Aorta (tissue), 5 donors: ENCODE results near the gene MAP3K5. TPM values are rescaled to one million over a fixed set of nuclear protein-coding genes. Genes with fewer than 3 reads are reported as not detected.

ENCODE experiments used
- ATAC-seq: fragments of 200-7000 bp; cut with Tn5 transposase; one replicate; pipeline ENCODE4 v1.9.1; 2022; ENCODE audit warnings: moderate library complexity; ENCODE audit not compliant: low FRiP score
- DNase-seq, 2 donors: peaks; one replicate each; pipeline ENCODE4 v3.0.0-alpha.2; 2020
- H3K27ac ChIP-seq, 2 donors: one replicate each; pipeline ENCODE4 v1.5.1; 2013; ENCODE audit warnings: low read length in 2 of 2, mild to moderate bottlenecking in 2 of 2, moderate library complexity in 2 of 2, control low read depth in 1 of 2, inconsistent platforms in 1 of 2, low read depth in 1 of 2
- H3K27me3 ChIP-seq, 2 donors: one replicate each; pipeline ENCODE4 v1.6.1; 2013; ENCODE audit warnings: control low read depth in 1 of 2, low read length in 1 of 2, mild to moderate bottlenecking in 1 of 2, moderate library complexity in 1 of 2; ENCODE audit not compliant: insufficient read depth in 2 of 2, control insufficient read depth in 1 of 2
- H3K36me3 ChIP-seq, 2 donors: one replicate each; pipeline ENCODE4 v1.6.1; 2013; ENCODE audit warnings: control low read depth in 1 of 2, low read length in 1 of 2, mild to moderate bottlenecking in 1 of 2; ENCODE audit not compliant: insufficient read depth in 2 of 2, control insufficient read depth in 1 of 2
- H3K4me1 ChIP-seq, 2 donors: one replicate each; pipeline ENCODE4 v1.6.1; 2013; ENCODE audit warnings: low read length in 2 of 2, control low read depth in 1 of 2, mild to moderate bottlenecking in 1 of 2, moderate library complexity in 1 of 2; ENCODE audit not compliant: insufficient read depth in 2 of 2, control insufficient read depth in 1 of 2
- H3K4me3 ChIP-seq, 2 donors: one replicate each; pipeline ENCODE4 v1.5.1; 2013; ENCODE audit warnings: low read length in 2 of 2, control low read depth in 1 of 2, mild to moderate bottlenecking in 1 of 2
- H3K9me3 ChIP-seq: one replicate; pipeline ENCODE4 v1.6.1; 2013; ENCODE audit warnings: mild to moderate bottlenecking, low read length; ENCODE audit not compliant: control insufficient read depth
- WGBS, 2 donors: extraction: QIAGEN DNeasy Blood & Tissue Kit; methylation state at CpG; one replicate each; pipeline ENCODE4 v1.1.7; 2013; 5-methylcytosine and 5-hydroxymethylcytosine counted together
- intact Hi-C, 2 donors: fragments of 100-400 bp; cut with DNase I; formaldehyde crosslinking; loops; one replicate each; pipeline versions ENCODE4 v1.14.2 to v1.15.0; 2022
- polyA plus RNA-seq, 2 donors: library from polyadenylated mRNA; stranded (reverse); fragments of 200-250 nt; gene quantifications; one replicate each; pipeline ENCODE4 v1.2.3, GENCODE V29; 2013
- total RNA-seq, 2 donors: library from RNA; stranded (reverse); fragmentation: NEBNext Ultra II Directional; extraction: Animal tissue kit (Norgen Biotek cat#: 25700); gene quantifications; one replicate each; pipeline ENCODE4 v1.2.1, GENCODE V29; 2021
- donor health status: healthy with polysubstance abuse.
- donor health status: Bipolar disorder and iron deficiency.
- donor health status: DM: no; HTN: no; CAD: no.
- donor health status: DM: no; HTN: no; CAD: no.
- donor health status: DM: yes; HTN: yes; CAD: no.

MAP3K5 gene
- total and polyA plus RNA-seq, 4 donors: 16.2 to 48.4 (median 35.7) TPM

GRCh38 chr6:136627191-136627590 is 165.1 kb downstream of the MAP3K5 start:
- no peak overlapping the region for H3K27ac ChIP-seq
- H3K9me3 ChIP-seq: no peaks in the 10 kb centered on the region
- DNase-seq: no peak
- intact Hi-C loops: no loop called here
- H3K27me3 ChIP-seq: no peaks in the 10 kb centered on the region
- peaks cover 0 to 3% of the 10 kb centered on the region in 2 donors for H3K4me1 ChIP-seq
- WGBS, 2 donors: 92 to 94% methylated on average over 5 of the region's 5 CpGs
- no peak for ATAC-seq
- no peak overlapping the region for H3K4me3 ChIP-seq
- H3K36me3 ChIP-seq: peaks cover 0 to 7% of the 10 kb centered on the region in 2 donors

GRCh38 chr6:136625293-136625692 is 167.0 kb downstream of the MAP3K5 start:
- H3K4me1 ChIP-seq: peaks cover 0 to 3% of the 10 kb centered on the region in 2 donors
- intact Hi-C loops: no loop called here
- no peak overlapping the region for H3K4me3 ChIP-seq
- H3K9me3 ChIP-seq: no peaks in the 10 kb centered on the region
- H3K27me3 ChIP-seq: no peaks in the 10 kb centered on the region
- H3K36me3 ChIP-seq: peaks cover 3 to 7% of the 10 kb centered on the region in 2 donors
- H3K27ac ChIP-seq: peak overlapping the region in 1 of 2 donors; percentile 44
- DNase-seq: no peak
- 94 to 97% methylated on average over 1 of the region's 1 CpG for WGBS, 2 donors
- ATAC-seq: no peak

GRCh38 chr6:136624347-136624746 is 167.9 kb downstream of the MAP3K5 start:
- intact Hi-C loops: no loop called here
- ATAC-seq (no peak), DNase-seq (no peak)
- Histone ChIP-seq H3K36me3 (peaks cover 4 to 5% of the 10 kb centered on the region in 2 donors), H3K27me3 (no peaks in the 10 kb centered on the region), H3K27ac (no peak overlapping the region), H3K9me3 (no peaks in the 10 kb centered on the region), H3K4me3 (no peak overlapping the region), H3K4me1 (peaks cover 0 to 3% of the 10 kb centered on the region in 2 donors)

GRCh38 chr6:136618086-136618485 is 174.2 kb downstream of the MAP3K5 start:
- 79 to 92% methylated on average over 2 of the region's 2 CpGs for WGBS, 2 donors
- H3K27me3 ChIP-seq: no peaks in the 10 kb centered on the region
- ATAC-seq (no peak), DNase-seq (no peak)
- intact Hi-C loops: no loop called here
- H3K36me3 ChIP-seq: peaks cover 2 to 7% of the 10 kb centered on the region in 2 donors
- no peaks in the 10 kb centered on the region for H3K4me1 ChIP-seq
- no peak overlapping the region for H3K4me3 ChIP-seq
- H3K27ac ChIP-seq: no peak overlapping the region
- H3K9me3 ChIP-seq: no peaks in the 10 kb centered on the region

GRCh38 chr6:136616527-136616926 is 175.8 kb downstream of the MAP3K5 start:
- Histone ChIP-seq H3K4me3 (no peak overlapping the region), H3K36me3 (peaks cover 2 to 7% of the 10 kb centered on the region in 2 donors), H3K9me3 (no peaks in the 10 kb centered on the region), H3K27ac (no peak overlapping the region), H3K4me1 (no peaks in the 10 kb centered on the region), H3K27me3 (no peaks in the 10 kb centered on the region)
- DNase-seq (no peak), ATAC-seq (no peak)
- intact Hi-C loops: no loop called here
- WGBS, 2 donors: 95 to 97% methylated on average over 3 of the region's 3 CpGs

GRCh38 chr6:136614994-136615393 is 177.3 kb downstream of the MAP3K5 start:
- WGBS, 2 donors: 33 to 53% methylated on average over 2 of the region's 2 CpGs
- Histone ChIP-seq H3K4me1 (no peaks in the 10 kb centered on the region), H3K36me3 (peaks cover 2 to 3% of the 10 kb centered on the region in 2 donors), H3K27ac (peak overlapping the region in 1 of 2 donors; percentile 78), H3K4me3 (no peak overlapping the region), H3K9me3 (no peaks in the 10 kb centered on the region), H3K27me3 (no peaks in the 10 kb centered on the region)
- no peak for DNase-seq
- no peak for ATAC-seq
- intact Hi-C loops: loop anchor here in 1 of 2 donors (5.0 kb wide), 1 partner anchor 32 kb away; no protein-coding TSS in a partner anchor

GRCh38 chr6:136614350-136614749 is 177.9 kb downstream of the MAP3K5 start:
- Histone ChIP-seq H3K36me3 (peaks cover 0 to 3% of the 10 kb centered on the region in 2 donors), H3K4me1 (no peaks in the 10 kb centered on the region), H3K9me3 (no peaks in the 10 kb centered on the region), H3K4me3 (no peak overlapping the region), H3K27me3 (no peaks in the 10 kb centered on the region), H3K27ac (no peak overlapping the region)
- ATAC-seq (no peak), DNase-seq (no peak)
- 94% methylated on average over 1 of the region's 1 CpG for WGBS, 2 donors
- intact Hi-C loops: loop anchor here in 1 of 2 donors (5.0 kb wide), 1 partner anchor 33 kb away; no protein-coding TSS in a partner anchor

GRCh38 chr6:136613477-136613876 is 178.8 kb downstream of the MAP3K5 start:
- ATAC-seq (no peak), DNase-seq (no peak)
- Histone ChIP-seq H3K27ac (no peak overlapping the region), H3K4me1 (peaks cover 0 to 4% of the 10 kb centered on the region in 2 donors), H3K27me3 (no peaks in the 10 kb centered on the region), H3K4me3 (no peak overlapping the region), H3K9me3 (no peaks in the 10 kb centered on the region), H3K36me3 (no peaks in the 10 kb centered on the region)
- WGBS, 2 donors: 36 to 51% methylated on average over 3 of the region's 3 CpGs
- intact Hi-C loops: loop anchor here in 1 of 2 donors (5.0 kb wide), 1 partner anchor 34 kb away; no protein-coding TSS in a partner anchor

- ATAC-seq (no peak), DNase-seq (no peak)
- Histone ChIP-seq H3K4me1 (peaks cover 0 to 4% of the 10 kb centered on the region in 2 donors), H3K4me3 (no peak overlapping the region), H3K27me3 (no peaks in the 10 kb centered on the region), H3K9me3 (no peaks in the 10 kb centered on the region), H3K27ac (peak overlapping the region in 1 of 2 donors; percentile 71), H3K36me3 (no peaks in the 10 kb centered on the region)
- 64 to 69% methylated on average over 6 of the region's 6 CpGs for WGBS, 2 donors
- intact Hi-C loops: loop anchor here in 1 of 2 donors (5.0 kb wide), 1 partner anchor 34 kb away; no protein-coding TSS in a partner anchor
Measured at GRCh38 chr6:136612666-136613389, 179.4 kb downstream of the MAP3K5 start.
